IMR-90 (cell line): ENCODE measurements around the gene PLCG2. TPM values are rescaled to one million over a fixed set of nuclear protein-coding genes. Genes with fewer than 3 reads are reported as not detected.

ENCODE experiments used
- ATAC-seq: fragments of 200-7000 bp; cut with Tn5 transposase; 2 replicates; pipeline ENCODE4 v1.9.1; 2020; ENCODE audit warnings: low read depth, mild to moderate bottlenecking, moderate library complexity
- BruUV-seq: library from RNA; stranded (reverse); fragments of 400-500 nt; replicated peaks from 2 replicates; lab custom pipeline; 2021; lab: Mats Ljungman, UMichigan
- CTCF ChIA-PET: fragments of 300-600 bp; formaldehyde crosslinking; extraction: SDS; loops from one replicate; lab custom pipeline; 2021; ENCODE audit warnings: antibody characterized with exemption; lab: Yijun Ruan, JAX
- POLR2A ChIA-PET: fragments of 300-600 bp; sonication (Branson Sonifier 250); formaldehyde crosslinking; loops from one replicate; lab custom pipeline; 2022; ENCODE audit warnings: antibody characterized with exemption; ENCODE audit not compliant: unreplicated experiment; lab: Charles Lee
- DNase-seq: peaks from one replicate; pipeline ENCODE4 v3.0.0; 2013
- H2AFZ ChIP-seq: replicated peaks from 2 replicates; pipeline ENCODE3; 2013; ENCODE audit warnings: low read length, mild to moderate bottlenecking; ENCODE audit not compliant: poor library complexity
- H2AK5ac ChIP-seq: 2 replicates; pipeline ENCODE4 v1.6.1; 2013; ENCODE audit warnings: low read depth, low read length, inconsistent platforms
- H2AK9ac ChIP-seq: replicated peaks from 2 replicates; pipeline ENCODE3; 2013; ENCODE audit warnings: mild to moderate bottlenecking, low read depth, low read length, moderate library complexity; ENCODE audit not compliant: poor library complexity
- H2BK120ac ChIP-seq: 2 replicates; pipeline ENCODE4 v1.6.1; 2013; ENCODE audit warnings: low read depth, low read length, inconsistent platforms
- H2BK15ac ChIP-seq: 3 replicates; pipeline ENCODE4 v1.6.1; 2013; ENCODE audit warnings: low read depth, low read length, inconsistent platforms
- H2BK20ac ChIP-seq: 2 replicates; pipeline ENCODE4 v1.6.1; 2013; ENCODE audit warnings: low read depth, mild to moderate bottlenecking, inconsistent platforms, low read length, moderate library complexity
- H2BK5ac ChIP-seq: 2 replicates; pipeline ENCODE4 v1.6.1; 2013; ENCODE audit warnings: mild to moderate bottlenecking, low read depth, low read length, inconsistent platforms; ENCODE audit not compliant: poor library complexity, severe bottlenecking
- H3K14ac ChIP-seq: replicated peaks from 2 replicates; pipeline ENCODE4 v1.6.1; 2013; ENCODE audit warnings: low read depth, low read length, inconsistent platforms
- H3K18ac ChIP-seq: 2 replicates; pipeline ENCODE4 v1.6.1; 2013; ENCODE audit warnings: low read depth, low read length, control low read depth
- H3K23ac ChIP-seq: 2 replicates; pipeline ENCODE4 v1.6.1; 2013; ENCODE audit warnings: low read depth, low read length, inconsistent platforms
- H3K27ac ChIP-seq: 2 replicates; pipeline ENCODE4 v1.5.1; 2013; ENCODE audit warnings: mild to moderate bottlenecking, control low read depth, low read length; ENCODE audit not compliant: insufficient read depth
- H3K27me3 ChIP-seq: 2 replicates; pipeline ENCODE4 v1.6.1; 2013; ENCODE audit warnings: low read length; ENCODE audit not compliant: control insufficient read depth, insufficient read depth
- H3K36me3 ChIP-seq: 2 replicates; pipeline ENCODE4 v1.6.1; 2013; ENCODE audit warnings: low read length, mixed read lengths; ENCODE audit not compliant: control insufficient read depth, insufficient read depth
- H3K4ac ChIP-seq: 2 replicates; pipeline ENCODE4 v1.6.1; 2013; ENCODE audit warnings: low read depth, low read length, inconsistent platforms
- H3K4me1 ChIP-seq: 2 replicates; pipeline ENCODE4 v1.6.1; 2013; ENCODE audit warnings: low read length, mixed read lengths; ENCODE audit not compliant: control insufficient read depth, insufficient read depth
- H3K4me2 ChIP-seq: 2 replicates; pipeline ENCODE4 v1.6.1; 2013; ENCODE audit warnings: low read depth, mild to moderate bottlenecking, control low read depth, low read length, moderate library complexity
- H3K4me3 ChIP-seq: 2 replicates; pipeline ENCODE4 v1.5.1; 2013; ENCODE audit warnings: low read depth, mild to moderate bottlenecking, control low read depth, low read length, moderate library complexity; ENCODE audit not compliant: insufficient read depth
- H3K56ac ChIP-seq: 2 replicates; pipeline ENCODE4 v1.6.1; 2013; ENCODE audit warnings: low read length, inconsistent platforms; ENCODE audit not compliant: insufficient read depth; ENCODE audit errors: extremely low read depth
- H3K79me1 ChIP-seq, 2 experiments: 2 replicates each; pipeline ENCODE4 v1.6.1; 2013; ENCODE audit warnings: low read length in 2 of 2, inconsistent platforms in 1 of 2, low read depth in 1 of 2
- H3K9ac ChIP-seq: 2 replicates; pipeline ENCODE4 v1.6.1; 2013; ENCODE audit warnings: low read depth, low read length, control low read depth
- H3K9me1 ChIP-seq: 2 replicates; pipeline ENCODE4 v1.6.1; 2013; ENCODE audit warnings: low read length, inconsistent platforms; ENCODE audit not compliant: insufficient read depth
- H3K9me3 ChIP-seq: 2 replicates; pipeline ENCODE4 v1.6.1; 2013; ENCODE audit warnings: low read length; ENCODE audit not compliant: control insufficient read depth, insufficient read depth
- H4K20me1 ChIP-seq: 2 replicates; pipeline ENCODE4 v1.6.1; 2013; ENCODE audit warnings: low read length, inconsistent platforms; ENCODE audit not compliant: insufficient read depth
- H4K5ac ChIP-seq: 2 replicates; pipeline ENCODE4 v1.6.1; 2013; ENCODE audit warnings: mild to moderate bottlenecking, low read depth, low read length, control low read depth
- H4K8ac ChIP-seq, 2 experiments: 2 replicates each; pipeline ENCODE4 v1.6.1; 2013; ENCODE audit warnings: low read depth in 2 of 2, low read length in 2 of 2, control low read depth in 1 of 2, inconsistent platforms in 1 of 2
- H4K91ac ChIP-seq: 2 replicates; pipeline ENCODE4 v1.6.1; 2013; ENCODE audit warnings: low read depth, low read length, inconsistent platforms; ENCODE audit not compliant: insufficient read depth
- BHLHE40 ChIP-seq: fragments of 150-350 bp; IDR thresholded peaks from 2 replicates; pipeline ENCODE4 v1.6.1; 2016; ENCODE audit warnings: mild to moderate bottlenecking, low read depth, low read length
- CEBPB ChIP-seq: IDR thresholded peaks from 2 replicates; pipeline ENCODE4 v1.6.1; 2012; ENCODE audit warnings: low read depth, low read length, improper control_type of control experiment
- CTCF ChIP-seq: conservative IDR thresholded peaks from 2 replicates; pipeline ENCODE4 v1.5.1; 2012; ENCODE audit warnings: mild to moderate bottlenecking, low read depth, low read length, improper control_type of control experiment
- MAFK ChIP-seq: IDR thresholded peaks from 2 replicates; pipeline ENCODE4 v1.6.1; 2012; ENCODE audit warnings: low read depth, low read length, improper control_type of control experiment
- POLR2A ChIP-seq: IDR thresholded peaks from 2 replicates; pipeline ENCODE4 v1.6.1; 2012; ENCODE audit warnings: mild to moderate bottlenecking, low read depth, low read length
- RAD21 ChIP-seq: IDR thresholded peaks from 2 replicates; pipeline ENCODE4 v1.6.1; 2012; ENCODE audit warnings: low read length, improper control_type of control experiment
- RCOR1 ChIP-seq: IDR thresholded peaks from 2 replicates; pipeline ENCODE4 v1.6.1; 2012; ENCODE audit warnings: mild to moderate bottlenecking, low read length, improper control_type of control experiment; ENCODE audit not compliant: insufficient replicate concordance
- SMC3 ChIP-seq: fragments of 150-350 bp; IDR thresholded peaks from 2 replicates; pipeline ENCODE4 v1.6.1; 2016; ENCODE audit warnings: low read depth, mild to moderate bottlenecking, antibody characterized with exemption, low read length, moderate library complexity
- USF2 ChIP-seq: fragments of 150-350 bp; IDR thresholded peaks from 2 replicates; pipeline ENCODE4 v1.6.1; 2017; ENCODE audit warnings: mild to moderate bottlenecking, antibody characterized with exemption, low read length, low read depth
- WGBS, 2 experiments: methylation state at CpG; one replicate each; pipeline versions ENCODE4 v1.1.5 to v1.1.7; 2013; ENCODE audit warnings: missing lambda C conversion rate in 2 of 2; ENCODE audit not compliant: insufficient read length in 1 of 2; ENCODE audit errors: extremely low coverage in 2 of 2; 5-methylcytosine and 5-hydroxymethylcytosine counted together
- dilution Hi-C: fragments of 300-500 bp; cut with HindIII; formaldehyde crosslinking; loops from one replicate; pipeline ENCODE4 v1.14.3; 2018; ENCODE audit warnings: low sequenced_read_pairs; ENCODE audit not compliant: unreplicated experiment
- in situ Hi-C: fragments of 300-500 bp; cut with MboI; formaldehyde crosslinking; loops from 3 replicates; pipeline ENCODE4 v1.14.3; 2019; ENCODE audit warnings: low sequenced_read_pairs, inconsistent platforms, mixed read lengths
- intact Hi-C: fragments of 100-400 bp; cut with micrococcal nuclease; formaldehyde crosslinking; loops from 2 replicates; pipeline ENCODE4 v1.10.0; 2022
- polyA plus RNA-seq, 3 experiments: library from polyadenylated mRNA; depleted of rRNA; stranded (reverse); fragments of >200 nt; gene quantifications; 2 replicates each; pipeline ENCODE4 v1.2.3, GENCODE V29; 2012; ENCODE audit warnings: low replicate concordance in 1 of 3
- total RNA-seq: library from RNA; depleted of rRNA; stranded (reverse); fragments of >200 nt; gene quantifications from 2 replicates; pipeline ENCODE4 v1.2.3, GENCODE V29; 2012

Gene PLCG2
- total and polyA plus RNA-seq, 2 of the 4 experiments (the other 2 are of a cell fraction) = 0.14 to 0.18 TPM

- no peaks in the 10 kb centered on the region for H3K36me3 ChIP-seq
- H3K18ac ChIP-seq = no peak overlapping the region
- no peak overlapping the region for H3K4me3 ChIP-seq
- no peak overlapping the region for H3K14ac ChIP-seq
- ChIA-PET CTCF (interaction anchor here (0.6 to 1.4 kb wide), 3 partner anchors 14 to 703 kb away, joined by 3 to 6 read pairs (median 3); no protein-coding TSS in a partner anchor), POLR2A (interaction anchor here (0.6 kb wide), 1 partner anchor 666 kb away, joined by 6 read pairs; no protein-coding TSS in a partner anchor)
- H3K4me2 ChIP-seq = peak overlapping the region; percentile 74
- no peak overlapping the region for H3K56ac ChIP-seq
- no peak overlapping the region for H3K9ac ChIP-seq
- no peaks in the 10 kb centered on the region for H3K79me1 ChIP-seq
- H4K5ac ChIP-seq = no peak overlapping the region
- BruUV-seq = no TSS peak
- dilution Hi-C loops (no loop called here), intact Hi-C loops (loop anchor here (1.0 kb wide), 3 partner anchors 372 to 703 kb away; partner anchors contain the start of gene ATMIN), in situ Hi-C loops (loop anchor here (25.0 kb wide), 2 partner anchors 701 to 1551 kb away; partner anchors contain the start of gene ATMIN)
- no peak overlapping the region for H2AK9ac ChIP-seq
- WGBS, 2 experiments = 25% methylated on average over 8 of the region's 22 CpGs; no CpG with 5 or more reads in 1 of the 2 experiments
- no peak overlapping the region for H2BK15ac ChIP-seq
- no peaks in the 10 kb centered on the region for H3K9me1 ChIP-seq
- H3K4ac ChIP-seq = no peak overlapping the region
- DNase-seq (peak; percentile 60), ATAC-seq (peak; percentile 95)
- no peak overlapping the region for H2AK5ac ChIP-seq
- TF ChIP-seq BHLHE40 (no peak), MAFK (peak; percentile 23; the same call in 1 of the 2 replicates), RCOR1 (no peak), POLR2A (no peak), RAD21 (peak; percentile 90), SMC3 (peak; percentile 72), CTCF (peak; percentile 87), CEBPB (peak; percentile 51; the same call in 1 of the 2 replicates), USF2 (no peak)
- no peaks in the 10 kb centered on the region for H4K20me1 ChIP-seq
- no peak overlapping the region for H2BK20ac ChIP-seq
- no peaks in the 10 kb centered on the region for H3K4me1 ChIP-seq
- H3K9me3 ChIP-seq = peaks cover 3% of the 10 kb centered on the region; the same call in 1 of the 2 replicates
- no peak overlapping the region for H2BK5ac ChIP-seq
- no peak overlapping the region for H3K23ac ChIP-seq
- no peak overlapping the region for H2BK120ac ChIP-seq
- peaks cover 4% of the 10 kb centered on the region; the same call in 1 of the 2 replicates for H3K27me3 ChIP-seq
- H4K8ac ChIP-seq = no peak overlapping the region
- peak overlapping the region; percentile 76 for H2AFZ ChIP-seq
- no peak overlapping the region for H3K27ac ChIP-seq
- H4K91ac ChIP-seq = no peak overlapping the region
Measured at GRCh38 chr16:81737885-81738536, 41.1 kb upstream of the PLCG2 start.
